RKO (cell line): ENCODE data around the gene CARD9.

ENCODE experiments used
- DNase-seq: peaks from one replicate; pipeline ENCODE4 v3.0.0-alpha.2; 2016; ENCODE audit warnings: low spot score

Gene CARD9

GRCh38 chr9:136335296-136336155, 37.9 kb downstream of the CARD9 start:
- no peak for DNase-seq

- DNase-seq = no peak
Measured at GRCh38 chr9:136334541-136334940, 38.9 kb downstream of the CARD9 start.

GRCh38 chr9:136333486-136333885, 40.0 kb downstream of the CARD9 start:
- no peak for DNase-seq

GRCh38 chr9:136333045-136333444, 40.4 kb downstream of the CARD9 start:
- no peak for DNase-seq

- no peak for DNase-seq
Measured at GRCh38 chr9:136332482-136332983, 40.9 kb downstream of the CARD9 start.

GRCh38 chr9:136331556-136332481, 41.6 kb downstream of the CARD9 start:
- DNase-seq = no peak

GRCh38 chr9:136331030-136331429, 42.4 kb downstream of the CARD9 start:
- DNase-seq = no peak

GRCh38 chr9:136330406-136330990, 43.0 kb downstream of the CARD9 start:
- DNase-seq = no peak

- DNase-seq = no peak
Measured at GRCh38 chr9:136329636-136330405, 43.6 kb downstream of the CARD9 start.

- DNase-seq = no peak
Measured at GRCh38 chr9:136329211-136329627, 44.2 kb downstream of the CARD9 start.

GRCh38 chr9:136328622-136329041, 44.8 kb downstream of the CARD9 start:
- peak; percentile 72 for DNase-seq

- peak; percentile 40 for DNase-seq
Measured at GRCh38 chr9:136328011-136328621, 45.4 kb downstream of the CARD9 start.

GRCh38 chr9:136327304-136327974, 46.0 kb downstream of the CARD9 start, which contains the start of gene GPSM1:
Gene GPSM1, plus strand, starts transcription at chr9:136327539. Its CDS starts 157 bp downstream, at chr9:136327696.
- peak; percentile 71 for DNase-seq

GRCh38 chr9:136326761-136327303, 46.6 kb downstream of the CARD9 start:
- DNase-seq = no peak

GRCh38 chr9:136326061-136326760, 47.3 kb downstream of the CARD9 start:
- no peak for DNase-seq

- DNase-seq = no peak
Measured at GRCh38 chr9:136325358-136325757, 48.1 kb downstream of the CARD9 start.

GRCh38 chr9:136324501-136325300, 48.8 kb downstream of the CARD9 start:
- peak; percentile 60 for DNase-seq

GRCh38 chr9:136323371-136323789, 50.1 kb downstream of the CARD9 start:
- DNase-seq = no peak
